Medulla oblongata (tissue), 1 donor: Measurements from ENCODE around the gene PLD1.
"Not testable (repeated sequence)": the region's sequence is repeated elsewhere in the genome, so short reads cannot be mapped to it uniquely, and the experiment has no call there.

Experiments used
- DNase-seq: peaks from one replicate; pipeline ENCODE4 v3.0.0-alpha.2; 2015; ENCODE audit errors: extremely low spot score

The PLD1 gene

DNA sequence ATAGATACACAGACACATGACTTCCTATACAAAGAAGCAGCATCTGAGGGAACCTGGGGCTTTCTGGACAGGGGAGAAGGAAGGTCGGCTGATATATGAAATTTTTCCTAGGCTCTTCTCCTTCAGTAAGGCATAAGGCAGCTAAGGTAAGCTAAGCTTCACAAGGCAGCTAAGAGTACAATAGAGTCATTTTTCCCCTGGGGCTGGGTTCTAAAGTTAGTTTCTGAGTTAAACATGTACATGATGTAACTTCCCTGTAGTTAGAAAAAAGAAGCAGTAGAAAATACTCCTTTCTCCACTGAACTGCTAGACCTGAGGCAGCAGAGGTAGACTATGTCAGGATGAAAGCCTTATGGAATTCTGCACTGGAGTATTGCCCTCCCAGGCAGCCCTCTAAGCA is 109.6 kb downstream of the PLD1 start:
- no peak for DNase-seq

DNA sequence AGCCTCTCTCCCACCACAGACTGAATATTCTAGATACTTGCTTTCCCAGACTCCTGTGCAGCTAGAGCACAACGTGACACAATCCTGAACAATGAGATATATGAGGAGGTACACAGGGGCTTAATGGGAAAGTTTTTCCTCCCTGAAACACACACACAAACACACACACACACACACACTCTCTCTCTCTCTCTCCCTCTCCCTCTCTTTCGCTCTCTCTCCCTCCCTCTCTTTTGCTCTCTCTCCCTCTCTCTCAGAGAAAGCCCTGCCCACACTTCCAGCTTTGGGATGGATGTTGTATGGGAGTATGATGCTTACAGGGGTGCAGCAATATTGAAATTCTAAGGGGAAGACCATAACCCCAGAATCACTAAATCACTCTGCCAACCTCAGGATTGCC is 110.1 kb downstream of the PLD1 start:
- no peak for DNase-seq

DNA sequence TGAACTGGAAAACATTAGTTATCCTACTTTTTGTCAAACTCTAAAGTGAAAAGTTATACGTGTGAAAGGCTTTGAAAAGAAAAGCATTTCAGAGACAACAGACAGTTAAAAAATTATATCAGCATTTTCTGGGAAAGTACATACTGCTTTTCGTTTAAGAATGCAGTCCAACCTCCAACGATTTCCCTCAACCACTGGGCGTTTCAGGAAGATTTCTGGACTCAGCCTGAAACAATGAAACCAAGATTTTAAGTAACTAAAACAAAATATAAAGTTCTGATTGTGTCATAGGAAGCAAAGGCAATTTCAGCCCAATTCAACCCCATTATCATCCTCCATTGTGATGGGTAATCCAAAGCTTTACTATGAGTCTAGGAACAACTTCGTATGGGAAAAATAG is 110.7 kb downstream of the PLD1 start:
- no peak for DNase-seq

DNA sequence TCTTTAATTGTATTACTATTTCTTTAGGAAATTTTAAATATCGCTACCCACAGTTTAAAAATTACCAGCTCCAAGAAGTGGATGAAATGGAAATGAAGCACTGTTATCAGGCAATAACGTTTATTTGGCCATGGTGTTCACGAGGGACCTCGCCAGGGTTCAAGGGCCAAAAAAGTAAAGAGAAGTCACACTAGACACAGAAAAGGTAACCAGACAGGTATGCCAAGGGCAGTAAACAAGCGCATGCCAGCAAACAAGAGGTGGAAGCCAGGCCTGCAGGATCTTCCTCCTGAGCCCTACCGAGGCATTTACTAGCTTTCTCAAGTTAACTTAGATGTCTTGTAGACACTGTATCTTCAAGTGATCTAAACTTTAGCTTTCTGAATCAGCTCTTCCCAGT is 113.5 kb downstream of the PLD1 start:
- DNase-seq, result no peak

DNA sequence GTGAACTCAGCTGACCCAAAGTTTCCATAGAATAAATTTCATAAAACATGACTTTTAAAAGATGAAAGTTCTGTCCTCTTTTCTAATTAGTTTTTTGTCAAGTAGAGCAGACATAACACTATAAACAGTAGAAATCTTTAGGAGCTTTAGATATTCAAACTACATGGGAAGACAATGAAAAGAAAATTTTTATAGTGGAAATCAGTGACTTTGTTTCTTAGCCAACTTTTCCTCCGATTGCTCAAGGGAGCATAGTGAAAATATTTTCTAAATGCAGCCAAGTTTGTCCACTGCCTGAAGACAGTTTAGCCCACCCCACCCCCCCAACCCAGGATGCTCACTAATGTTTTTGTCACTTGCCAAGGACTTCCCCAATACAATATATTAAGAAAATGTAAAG is 114.9 kb downstream of the PLD1 start:
- DNase-seq, result no peak

DNA sequence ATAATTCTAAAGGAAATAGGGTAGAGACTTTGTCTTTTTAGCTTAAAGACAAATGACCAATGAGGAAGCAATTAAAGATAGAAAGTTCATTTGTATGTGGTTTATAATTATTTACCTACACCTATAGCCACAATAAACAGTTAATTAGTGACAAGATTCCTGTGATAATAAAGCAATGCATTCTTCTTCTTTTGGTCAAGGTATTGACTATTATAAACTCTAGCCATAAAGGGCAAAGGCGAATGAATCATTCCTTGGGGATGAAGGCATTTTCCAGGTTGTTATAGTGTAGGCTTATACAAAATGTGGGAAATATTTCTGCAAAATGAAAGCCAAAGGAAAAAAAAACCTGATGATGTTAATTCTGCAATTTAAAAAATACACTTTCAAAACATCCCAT is 115.4 kb downstream of the PLD1 start:
- no peak for DNase-seq

DNA sequence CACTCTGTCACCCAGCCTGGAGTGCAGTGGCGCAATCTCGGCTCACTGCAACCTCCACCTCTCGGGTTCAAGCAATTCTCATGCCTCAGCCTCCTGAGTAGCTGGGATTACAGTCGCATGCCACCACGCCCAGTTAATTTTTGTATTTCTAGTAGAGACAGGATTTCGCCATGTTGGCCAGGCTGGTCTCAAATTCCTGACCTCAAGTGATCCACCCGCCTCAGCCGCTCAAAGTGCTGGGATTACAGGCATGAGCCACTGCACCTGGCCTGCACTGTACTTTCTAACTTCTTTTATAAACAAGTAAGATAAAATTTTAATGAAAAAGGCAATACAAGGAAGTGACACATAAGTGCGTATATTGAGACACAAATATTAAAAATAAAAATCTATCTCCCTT is 117.7 kb downstream of the PLD1 start:
- not testable (repeated sequence) for DNase-seq

DNA sequence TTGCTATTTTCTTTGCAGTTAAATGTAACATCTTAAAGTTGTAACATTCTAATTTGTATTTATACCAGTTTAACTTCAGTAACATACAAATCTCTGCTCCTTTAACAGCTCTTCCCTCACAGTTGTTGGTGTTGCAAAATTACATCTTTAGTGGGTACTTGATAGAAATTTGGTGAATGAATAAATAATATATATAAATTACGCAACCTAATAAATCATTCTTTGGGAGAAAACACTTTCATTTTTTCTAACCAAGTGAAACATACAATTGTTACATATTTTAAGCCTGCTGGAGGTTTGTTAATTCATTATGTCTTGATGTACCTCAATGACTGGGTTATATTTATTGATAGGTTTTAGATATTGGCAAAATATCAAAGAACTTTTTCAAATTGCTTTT is 118.8 kb downstream of the PLD1 start:
- DNase-seq, result no peak

DNA sequence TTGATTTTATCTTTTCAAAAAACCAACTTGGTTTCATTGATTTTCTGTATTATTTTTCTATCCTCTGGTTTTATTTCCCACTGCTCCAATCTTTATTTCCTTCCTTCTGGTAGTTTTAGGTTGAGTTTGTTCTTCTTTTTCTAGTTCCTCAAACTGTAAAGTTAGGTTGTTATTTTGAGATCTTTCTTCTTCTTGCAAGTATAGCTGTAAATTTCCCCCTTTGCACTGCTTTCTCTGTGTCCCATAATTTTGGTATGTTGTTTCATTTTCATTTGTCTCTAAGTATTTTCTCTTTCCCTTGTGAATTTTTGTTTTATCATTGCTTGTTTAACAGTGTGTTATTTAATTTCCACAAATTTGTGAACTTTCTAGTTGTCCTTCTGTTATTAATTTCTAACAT is 120.0 kb downstream of the PLD1 start:
- peak; percentile 47 for DNase-seq

DNA sequence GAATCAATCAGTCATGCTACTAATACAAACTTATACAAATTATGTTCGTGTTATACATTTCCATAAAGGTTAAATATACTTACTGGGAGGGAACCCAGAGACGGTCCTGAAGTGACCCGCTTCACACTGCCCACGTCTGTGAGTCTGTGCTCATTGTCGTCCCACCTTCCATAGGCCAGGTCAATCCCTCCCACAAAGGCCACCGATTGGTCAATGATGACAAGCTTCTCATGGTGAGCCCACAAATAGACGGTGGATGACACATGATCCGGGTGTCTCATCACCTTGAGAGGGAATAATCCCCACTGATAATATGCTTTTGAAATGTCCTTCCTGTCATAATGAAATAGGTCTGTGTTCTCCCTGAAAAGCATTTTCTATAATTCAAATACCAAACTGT is 121.7 kb downstream of the PLD1 start:
- DNase-seq, result no peak

DNA sequence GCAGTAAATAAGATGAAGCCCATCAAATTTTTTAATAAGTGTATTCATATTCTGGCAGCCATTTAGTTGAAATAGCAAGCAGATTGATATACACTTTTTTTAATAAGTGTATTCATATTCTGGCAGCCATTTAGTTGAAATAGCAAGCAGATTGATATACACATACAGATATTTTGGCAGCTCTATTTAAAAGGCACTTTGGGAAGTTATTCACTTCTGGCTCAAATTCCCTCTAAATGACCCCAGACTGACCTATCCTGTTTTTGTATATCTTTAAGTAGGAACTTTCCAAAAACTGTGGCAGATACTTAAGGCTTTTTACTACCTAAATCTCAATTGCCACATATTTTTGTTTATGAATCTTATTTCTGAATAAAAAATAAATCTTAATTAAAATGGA is 122.3 kb downstream of the PLD1 start:
- DNase-seq, result no peak

DNA sequence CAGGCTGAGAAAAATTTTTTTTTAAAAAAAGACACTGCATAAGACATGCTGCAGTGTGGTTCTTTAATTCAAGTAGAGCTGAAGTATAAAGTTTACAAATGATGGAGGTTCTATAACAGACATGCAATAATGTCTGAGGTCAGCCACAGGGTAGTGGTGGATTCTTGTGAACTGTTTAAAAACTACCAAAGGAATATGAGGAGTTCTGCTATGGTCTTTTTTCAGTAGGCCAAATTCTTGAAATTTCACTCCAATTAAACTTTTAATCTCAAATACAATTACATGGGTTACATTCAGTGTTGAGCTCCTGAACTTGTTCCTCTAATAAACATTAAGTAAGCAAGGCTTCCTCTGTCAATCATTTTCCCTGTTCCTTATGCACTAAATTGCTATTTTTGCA is 122.7 kb downstream of the PLD1 start:
- DNase-seq, result no peak

DNA sequence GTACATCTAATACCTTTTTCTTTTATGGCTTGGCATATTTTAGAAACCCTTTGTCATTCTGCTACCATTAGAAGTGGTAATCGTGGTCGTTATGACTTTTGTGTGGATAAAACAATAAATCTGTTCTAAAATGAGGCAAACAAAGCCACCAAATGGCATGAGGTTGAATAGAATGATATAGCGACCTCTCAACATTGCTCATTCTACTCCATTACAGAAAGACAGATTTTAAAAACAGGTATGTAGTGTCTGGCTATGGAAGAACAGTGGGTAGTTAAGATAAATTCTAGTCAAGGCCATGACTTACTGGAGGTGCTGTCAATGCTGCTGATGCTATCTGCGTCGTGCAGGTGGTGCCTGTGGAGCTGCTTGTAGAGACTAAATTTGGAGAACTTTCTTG is 123.2 kb downstream of the PLD1 start:
- no peak for DNase-seq

DNA sequence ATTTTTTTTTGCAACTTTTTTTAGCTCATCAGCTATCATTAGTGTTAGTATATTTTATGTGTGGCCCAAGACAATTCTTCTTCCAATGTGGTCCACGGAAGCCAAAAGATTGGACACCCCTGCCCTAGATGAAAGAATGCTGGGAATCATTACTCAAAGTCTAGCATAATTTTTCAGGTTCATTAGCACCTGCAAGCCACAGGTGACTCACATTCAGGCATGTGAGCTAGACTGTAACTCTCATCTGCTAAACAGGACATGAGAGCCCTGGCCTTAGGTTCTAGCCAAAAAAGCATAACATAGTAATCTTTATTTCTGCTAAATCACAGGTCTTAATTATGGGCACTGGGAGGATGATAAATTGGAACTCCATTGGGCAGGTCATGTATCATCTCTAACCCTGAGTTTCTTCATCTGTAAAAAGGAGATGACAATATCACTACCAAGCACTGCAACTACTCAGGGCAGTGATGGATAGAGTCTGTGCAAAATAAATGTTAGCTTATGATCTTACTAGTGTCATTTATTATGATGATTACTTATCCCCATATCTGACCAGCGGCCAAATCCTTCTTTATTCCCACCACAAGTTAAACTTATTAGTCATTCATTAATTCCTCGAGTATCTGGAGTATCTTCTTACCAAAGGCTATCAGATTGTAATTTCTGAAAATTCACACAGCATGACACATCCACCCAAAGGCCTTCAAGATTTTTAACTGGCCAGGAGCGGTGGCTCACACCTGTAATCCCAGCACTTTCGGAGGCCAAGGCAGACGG is 125.0 kb downstream of the PLD1 start:
- no peak for DNase-seq

DNA sequence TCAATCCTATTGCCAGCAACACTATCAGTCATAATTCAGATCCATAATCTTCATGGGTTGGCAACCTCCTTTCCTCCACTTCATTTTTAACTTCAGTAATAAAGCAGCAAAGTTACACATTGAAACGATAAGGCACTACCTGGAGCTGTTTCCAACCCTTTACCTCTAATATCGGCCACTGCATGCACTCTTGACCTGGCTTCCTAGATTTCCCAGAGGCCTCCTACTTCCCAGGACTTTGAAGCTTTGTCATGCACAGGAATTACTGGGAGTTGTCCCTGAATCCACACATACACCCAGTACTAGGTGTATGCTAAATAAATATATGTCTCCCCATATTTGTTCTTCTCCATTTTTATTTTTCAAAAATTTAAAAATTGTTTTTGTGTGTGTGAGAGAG is 126.1 kb downstream of the PLD1 start:
- DNase-seq, result no peak

DNA sequence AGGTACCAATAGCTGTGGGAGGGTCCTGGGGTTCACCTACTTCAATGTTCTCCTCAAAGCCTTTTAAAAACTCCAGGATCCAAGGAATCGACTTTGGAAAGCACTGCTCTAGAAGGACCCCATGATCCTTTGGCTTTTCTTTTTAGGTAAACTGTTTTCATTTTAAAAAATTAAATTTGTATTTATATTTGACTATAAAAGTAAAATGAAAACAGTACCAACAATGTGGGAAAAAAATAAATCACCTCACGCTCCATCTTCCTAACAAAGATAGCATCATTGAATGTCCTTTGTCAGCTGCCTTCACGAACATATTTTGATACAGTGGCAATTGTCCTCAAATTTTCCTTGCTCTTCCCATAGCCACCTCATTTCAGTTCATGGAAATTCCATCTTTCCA is 127.5 kb downstream of the PLD1 start:
- DNase-seq, result no peak

DNA sequence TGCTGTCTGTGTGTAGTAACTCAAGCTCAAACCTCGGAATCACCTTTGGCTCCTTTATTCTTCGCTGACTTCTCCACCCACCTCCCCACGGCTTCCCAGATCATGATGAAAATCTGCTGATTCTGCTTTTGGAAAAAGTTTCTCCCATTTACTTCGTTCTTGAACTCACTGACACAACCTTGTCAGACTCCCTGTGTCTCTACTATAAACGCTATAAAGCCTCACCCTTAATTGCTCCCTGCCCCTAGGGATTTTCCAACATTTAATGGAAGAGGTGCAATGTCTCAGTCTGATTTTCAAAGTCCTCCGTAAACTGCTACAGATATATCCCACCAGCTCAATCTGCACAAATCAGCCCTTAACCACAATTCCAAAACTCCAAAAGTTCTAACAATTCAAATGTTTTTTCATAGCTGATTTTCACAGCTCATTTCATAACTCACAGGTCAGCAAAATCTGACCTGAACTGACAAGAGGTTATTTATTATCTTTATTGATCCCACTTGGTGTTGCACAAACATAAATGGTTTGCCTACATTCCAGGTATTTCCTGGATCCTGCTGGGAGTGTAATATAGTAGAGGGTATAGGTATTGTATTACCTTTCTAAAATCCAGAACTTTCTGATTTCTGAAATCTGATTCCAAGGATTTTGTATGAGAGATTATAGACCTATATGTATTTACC is 129.4 kb downstream of the PLD1 start:
- DNase-seq, result no peak

DNA sequence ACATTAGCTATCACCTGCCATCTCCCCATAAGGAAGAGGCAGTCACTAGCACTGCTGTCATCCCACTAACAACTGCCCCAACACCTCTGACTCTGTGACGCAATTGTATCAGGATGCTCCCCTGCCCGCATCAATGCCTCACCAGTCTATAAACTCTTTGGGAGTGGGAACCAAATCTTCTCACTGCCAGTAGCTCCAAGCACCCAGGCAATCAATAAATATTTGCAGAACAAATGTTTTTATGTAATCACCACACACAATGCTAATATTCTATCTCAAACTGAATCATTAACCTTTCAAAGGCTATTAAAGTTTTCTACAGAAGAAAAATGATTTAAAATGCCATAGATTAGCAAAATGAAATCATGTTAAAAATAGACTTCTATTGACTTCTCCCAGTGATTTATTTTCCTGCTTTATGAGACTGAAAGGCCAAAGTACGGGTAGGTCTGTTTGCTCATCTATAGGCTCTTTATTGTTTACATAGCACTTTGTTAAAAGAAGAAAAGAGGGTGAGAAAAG is 131.3 kb downstream of the PLD1 start:
- DNase-seq, result no peak

DNA sequence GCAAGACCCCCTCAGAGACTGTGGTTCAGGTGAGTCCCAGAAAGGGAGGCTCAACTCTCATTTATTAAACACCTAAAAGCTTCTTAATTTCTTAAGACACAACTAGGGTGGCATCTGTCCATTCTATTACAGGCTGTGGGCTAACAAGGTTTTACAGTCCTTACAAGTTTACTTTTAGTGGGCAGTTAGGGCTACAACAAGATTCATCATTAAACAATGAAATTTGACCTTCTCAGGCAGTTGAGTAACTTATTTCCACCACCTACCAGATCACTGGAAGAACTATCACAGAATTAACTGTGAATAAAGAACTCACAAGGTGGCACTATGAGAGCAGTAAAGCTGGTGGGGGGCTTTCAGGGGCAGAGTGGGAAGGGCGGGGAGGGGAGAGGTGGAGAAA is 132.6 kb downstream of the PLD1 start:
- no peak for DNase-seq

DNA sequence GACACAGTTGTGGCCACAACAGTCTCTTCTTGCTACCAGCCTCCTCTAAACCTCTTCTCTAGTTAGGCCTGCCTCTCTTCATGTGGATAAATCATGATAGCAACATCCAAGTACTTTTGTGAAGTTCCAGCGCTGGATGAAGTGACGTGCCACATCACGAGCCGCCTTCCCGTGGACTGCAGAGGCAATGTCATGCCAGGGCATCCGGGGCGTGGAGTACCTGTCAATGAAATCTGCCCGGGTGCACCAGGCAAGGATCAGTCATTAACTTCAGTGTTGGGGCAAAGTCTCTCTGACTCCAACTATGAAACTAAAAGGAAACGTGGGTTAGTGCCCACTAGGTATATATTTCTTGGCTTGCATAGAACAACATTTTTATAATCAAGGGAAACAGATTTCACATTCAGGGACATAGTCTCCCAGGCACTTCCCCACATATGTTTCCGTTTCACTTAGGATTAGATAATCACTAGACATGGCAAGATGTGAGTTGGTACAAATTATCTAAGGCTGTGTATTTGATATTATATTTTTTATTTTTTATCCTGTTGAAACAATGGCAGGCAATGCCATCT is 133.6 kb downstream of the PLD1 start:
- no peak for DNase-seq

DNA sequence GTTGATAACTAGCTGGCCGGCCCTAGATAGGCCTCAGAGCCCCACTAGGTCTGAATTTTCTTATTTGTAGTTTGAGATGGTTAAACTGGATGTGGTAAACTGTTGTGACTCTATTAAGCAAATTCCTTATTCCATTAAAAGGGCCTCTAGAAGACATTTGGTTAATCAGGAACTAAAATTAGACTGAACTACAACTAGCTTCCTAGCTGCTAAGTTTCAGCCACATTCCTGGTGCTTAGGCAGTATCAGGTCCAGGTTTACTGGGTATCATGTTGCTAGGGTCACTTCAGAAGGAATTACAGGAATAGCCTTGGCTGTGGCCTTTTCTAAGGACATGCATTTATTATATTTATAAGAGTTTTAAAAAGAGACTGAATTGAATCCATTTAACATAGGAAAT is 136.3 kb downstream of the PLD1 start:
- no peak for DNase-seq

DNA sequence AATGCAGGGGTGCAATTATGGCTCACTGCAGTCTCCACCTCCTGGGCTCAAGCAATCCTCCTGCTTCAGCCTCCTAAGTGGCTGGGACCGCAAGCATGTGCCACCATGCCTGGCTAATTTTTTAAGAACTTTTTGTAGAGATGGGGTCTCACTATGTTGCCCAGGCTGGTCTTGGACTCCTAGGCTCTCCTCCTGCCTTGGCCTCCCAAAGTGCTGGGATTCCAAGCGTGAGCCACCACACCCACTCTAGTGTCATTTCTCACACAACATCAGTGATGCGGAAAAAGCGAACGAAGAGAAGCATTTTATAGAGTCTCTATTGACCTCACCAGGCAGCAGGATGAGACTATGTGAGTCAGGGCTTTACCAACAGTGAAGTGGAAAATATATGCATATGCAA is 137.7 kb downstream of the PLD1 start:
- DNase-seq, result no peak

DNA sequence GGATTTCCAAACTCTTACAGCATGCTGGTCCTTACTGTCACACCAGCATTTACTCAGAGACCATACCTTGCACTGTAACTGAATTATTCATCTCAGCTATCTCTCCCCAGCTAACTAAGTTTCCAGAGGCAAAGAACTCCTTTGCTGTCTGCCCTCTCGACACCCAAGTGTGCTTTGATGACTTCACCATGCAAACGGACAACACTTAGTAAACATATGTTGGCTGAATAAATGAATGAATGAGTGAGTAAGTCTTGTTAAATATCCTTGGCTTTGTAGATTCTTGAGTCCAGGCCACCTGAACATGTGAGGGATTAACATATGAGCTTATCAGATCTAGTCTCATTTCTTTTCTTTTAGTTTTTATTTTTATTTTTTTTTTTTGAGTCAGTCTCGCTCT is 138.2 kb downstream of the PLD1 start:
- no peak for DNase-seq
